ENCODE measurements around the gene OR51G2. TPM values are rescaled to one million over a fixed set of nuclear protein-coding genes. Genes with fewer than 3 reads are reported as not detected.

The OR51G2 gene
- total RNA-seq, 1 experiment from 2014 or later, result not detected

- Mint-ChIP-seq H3K36me3 (ENCODE audit: insufficient read depth, unreplicated experiment) (no peaks in the 10 kb centered on the region), H3K27me3 (ENCODE audit: insufficient read depth, unreplicated experiment) (peaks cover 3% of the 10 kb centered on the region), H3K9me3 (ENCODE audit: unreplicated experiment) (no peaks in the 10 kb centered on the region), H3K4me3 (ENCODE audit: unreplicated experiment) (no peak overlapping the region), H3K4me1 (ENCODE audit: low read depth, unreplicated experiment) (no peaks in the 10 kb centered on the region), H3K27ac (ENCODE audit: unreplicated experiment) (no peak overlapping the region)
- TF ChIP-seq, protein P1, sequence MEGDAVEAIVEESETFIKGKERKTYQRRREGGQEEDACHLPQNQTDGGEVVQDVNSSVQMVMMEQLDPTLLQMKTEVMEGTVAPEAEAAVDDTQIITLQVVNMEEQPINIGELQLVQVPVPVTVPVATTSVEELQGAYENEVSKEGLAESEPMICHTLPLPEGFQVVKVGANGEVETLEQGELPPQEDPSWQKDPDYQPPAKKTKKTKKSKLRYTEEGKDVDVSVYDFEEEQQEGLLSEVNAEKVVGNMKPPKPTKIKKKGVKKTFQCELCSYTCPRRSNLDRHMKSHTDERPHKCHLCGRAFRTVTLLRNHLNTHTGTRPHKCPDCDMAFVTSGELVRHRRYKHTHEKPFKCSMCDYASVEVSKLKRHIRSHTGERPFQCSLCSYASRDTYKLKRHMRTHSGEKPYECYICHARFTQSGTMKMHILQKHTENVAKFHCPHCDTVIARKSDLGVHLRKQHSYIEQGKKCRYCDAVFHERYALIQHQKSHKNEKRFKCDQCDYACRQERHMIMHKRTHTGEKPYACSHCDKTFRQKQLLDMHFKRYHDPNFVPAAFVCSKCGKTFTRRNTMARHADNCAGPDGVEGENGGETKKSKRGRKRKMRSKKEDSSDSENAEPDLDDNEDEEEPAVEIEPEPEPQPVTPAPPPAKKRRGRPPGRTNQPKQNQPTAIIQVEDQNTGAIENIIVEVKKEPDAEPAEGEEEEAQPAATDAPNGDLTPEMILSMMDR (IDR thresholded peaks at IDR 0.05; ENCODE audit: insufficient read depth in 1 of 2, low read depth in 1 of 2, low read length in 1 of 2, severe bottlenecking in 1 of 2, unreplicated experiment in 1 of 2), result no peak
- no peak for DNase-seq
- Histone ChIP-seq H3K36me3 (ENCODE audit: control insufficient read depth, insufficient read depth, low read length) (no peaks in the 10 kb centered on the region), H3K9me3 (no peaks in the 10 kb centered on the region; the same call in 1 of the 2 replicates), H3K27me3 (replicated peaks; ENCODE audit: control insufficient read depth, insufficient read depth, low read length) (no peaks in the 10 kb centered on the region), H3K4me1 (no peaks in the 10 kb centered on the region), H3K4me3 (ENCODE audit: low read depth, low read length) (no peak overlapping the region)
- BruUV-seq (replicated peaks), result no TSS peak
- ChIA-PET CTCF (no interaction called here), POLR2A (no interaction called here)
- intact Hi-C loops (cut with micrococcal nuclease; ENCODE audit: unreplicated experiment), result no loop called here
Observed at GRCh38 chr11:4865855-4866254, 53.3 kb downstream of the OR51G2 start.

DNA sequence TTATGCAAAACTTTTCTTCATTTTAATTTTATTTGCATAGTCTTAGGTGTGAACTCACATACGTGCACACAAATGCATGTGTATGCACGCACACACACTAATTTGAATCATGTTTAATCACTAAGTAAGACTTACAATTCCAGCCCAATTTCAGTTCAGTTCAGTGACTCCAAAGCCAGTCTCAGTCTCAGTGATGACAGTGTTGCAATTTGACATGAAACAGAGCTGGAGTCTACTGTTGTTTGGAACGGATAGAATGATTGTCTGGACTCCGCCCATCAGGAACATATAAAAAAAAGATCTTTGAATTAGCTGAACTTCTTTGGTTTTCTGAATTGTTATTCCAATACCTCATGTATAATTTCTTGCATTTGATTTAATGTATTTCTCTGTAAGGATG lies 55.3 kb downstream of the OR51G2 start:
- Histone ChIP-seq H3K4me1 (no peaks in the 10 kb centered on the region), H3K36me3 (ENCODE audit: control insufficient read depth, insufficient read depth, low read length) (no peaks in the 10 kb centered on the region), H3K9me3 (no peaks in the 10 kb centered on the region; the same call in 1 of the 2 replicates), H3K4me3 (ENCODE audit: low read depth, low read length) (no peak overlapping the region), H3K27me3 (replicated peaks; ENCODE audit: control insufficient read depth, insufficient read depth, low read length) (no peaks in the 10 kb centered on the region)
- CTCF ChIA-PET, result no interaction called here
- POLR2A ChIA-PET, result no interaction called here
- BruUV-seq (replicated peaks), result no TSS peak
- intact Hi-C loops (cut with micrococcal nuclease; ENCODE audit: unreplicated experiment), result no loop called here
- TF ChIP-seq, protein P1 (IDR thresholded peaks at IDR 0.05; ENCODE audit: insufficient read depth in 1 of 2, low read depth in 1 of 2, low read length in 1 of 2, severe bottlenecking in 1 of 2, unreplicated experiment in 1 of 2), result no peak
- Mint-ChIP-seq H3K27me3 (ENCODE audit: insufficient read depth, unreplicated experiment) (peaks cover 3% of the 10 kb centered on the region), H3K36me3 (ENCODE audit: insufficient read depth, unreplicated experiment) (no peaks in the 10 kb centered on the region), H3K9me3 (ENCODE audit: unreplicated experiment) (no peaks in the 10 kb centered on the region), H3K27ac (ENCODE audit: unreplicated experiment) (no peak overlapping the region), H3K4me1 (ENCODE audit: low read depth, unreplicated experiment) (no peaks in the 10 kb centered on the region), H3K4me3 (ENCODE audit: unreplicated experiment) (no peak overlapping the region)
- DNase-seq, result no peak

Other genes with a start within 250 kb of the OR51G2 start
- gene OR51E2, start 221.5 kb downstream of the OR51G2 start, total RNA-seq (2022), result not detected in 2 replicates
- gene MMP26, start 214.6 kb downstream of the OR51G2 start, total RNA-seq (2022), result not detected in 2 replicates
- gene OR51F1, start 149.4 kb downstream of the OR51G2 start, total RNA-seq (2022), result not detected in 2 replicates
- gene OR52R1, start 115.0 kb downstream of the OR51G2 start, total RNA-seq (2022), result not detected in 2 replicates
- gene OR51F2, start 98.0 kb downstream of the OR51G2 start, total RNA-seq (2022), result not detected in 2 replicates
- not detected in 2 replicates for gene OR51S1, start 70.1 kb downstream of the OR51G2 start, total RNA-seq (2022)
- not detected in 2 replicates for gene OR51T1, start 37.5 kb downstream of the OR51G2 start, total RNA-seq (2022)
- not detected in 2 replicates for gene OR51A7, start 15.6 kb downstream of the OR51G2 start, total RNA-seq (2022)
- not detected in 2 replicates for gene OR51G1, start 5.0 kb upstream of the OR51G2 start, total RNA-seq (2022)
- gene OR51A4, start 28.3 kb upstream of the OR51G2 start, total RNA-seq (2022), result not detected in 2 replicates
- gene OR51A2, start 36.4 kb upstream of the OR51G2 start, total RNA-seq (2022), result not detected in 2 replicates
- gene OR51L1, start 75.5 kb upstream of the OR51G2 start, total RNA-seq (2022), result not detected in 2 replicates
- not detected in 2 replicates for gene OR52J3, start 127.2 kb upstream of the OR51G2 start, total RNA-seq (2022)
- not detected in 2 replicates for gene OR52E2, start 140.3 kb upstream of the OR51G2 start, total RNA-seq (2022)
- not detected in 2 replicates for gene OR52E1, start 150.2 kb upstream of the OR51G2 start, total RNA-seq (2022)
- gene OR52A5, start 219.0 kb upstream of the OR51G2 start, total RNA-seq (2022), result not detected in 2 replicates
- not detected in 2 replicates for gene OR52A1, start 235.4 kb upstream of the OR51G2 start, total RNA-seq (2022)